GM23338 (cell line): ENCODE measurements around the gene EGFL6. TPM values are rescaled to one million over a fixed set of nuclear protein-coding genes. Genes with fewer than 3 reads are reported as not detected.

Experiments
- ATAC-seq: fragments of 200-7000 bp; cut with Tn5 transposase; 3 replicates; pipeline ENCODE4 v1.9.1; 2020
- DNase-seq: peaks from one replicate; pipeline ENCODE4 v3.0.0-alpha.2; 2015; ENCODE audit warnings: low spot score
- H2AFZ ChIP-seq: fragments of 200-600 bp; sonication (generic); 2 replicates; pipeline ENCODE4 v1.8.0; 2016; ENCODE audit warnings: antibody characterized with exemption, mild to moderate bottlenecking, moderate library complexity
- H3F3A ChIP-seq: fragments of 200-600 bp; sonication (generic); replicated peaks from 2 replicates; pipeline ENCODE4 v1.8.0; 2017; ENCODE audit warnings: antibody characterized with exemption, mixed run types, low read depth
- H3K27ac ChIP-seq: fragments of 200-600 bp; sonication (generic); 2 replicates; pipeline ENCODE4 v1.6.1; 2016; ENCODE audit warnings: low read depth
- H3K27me3 ChIP-seq: fragments of 200-600 bp; sonication (generic); 2 replicates; pipeline ENCODE4 v1.8.0; 2016; ENCODE audit warnings: mild to moderate bottlenecking, mixed run types, moderate library complexity; ENCODE audit not compliant: insufficient read depth
- H3K36me3 ChIP-seq: fragments of 200-600 bp; sonication (generic); 2 replicates; pipeline ENCODE4 v1.8.0; 2016; ENCODE audit warnings: mild to moderate bottlenecking; ENCODE audit not compliant: insufficient read depth
- H3K4me1 ChIP-seq: fragments of 200-600 bp; sonication (generic); 2 replicates; pipeline ENCODE4 v1.8.0; 2016; ENCODE audit warnings: mild to moderate bottlenecking, moderate library complexity; ENCODE audit not compliant: insufficient read depth
- H3K4me2 ChIP-seq: fragments of 200-600 bp; sonication (generic); 2 replicates; pipeline ENCODE4 v1.7.1; 2017; ENCODE audit warnings: mixed run types
- H3K4me3 ChIP-seq: fragments of 200-600 bp; sonication (generic); 2 replicates; pipeline ENCODE4 v1.6.1; 2016; ENCODE audit warnings: mixed run types
- H3K79me2 ChIP-seq: fragments of 200-600 bp; sonication (generic); replicated peaks from 2 replicates; pipeline ENCODE4 v1.8.0; 2017; ENCODE audit warnings: mild to moderate bottlenecking; ENCODE audit not compliant: insufficient read depth
- H3K9me2 ChIP-seq: fragments of 200-600 bp; sonication (generic); 2 replicates; pipeline ENCODE4 v1.8.0; 2017; ENCODE audit not compliant: insufficient read depth
- H4K20me1 ChIP-seq: fragments of 200-600 bp; sonication (generic); replicated peaks from 2 replicates; pipeline ENCODE4 v1.8.0; 2017; ENCODE audit warnings: mild to moderate bottlenecking; ENCODE audit not compliant: insufficient read depth
- H3K27ac Mint-ChIP-seq: 2 replicates; pipeline ENCODE4 v1.8.0; 2020; ENCODE audit warnings: inconsistent platforms, mild to moderate bottlenecking, moderate library complexity, mixed read lengths
- H3K27me3 Mint-ChIP-seq: 3 replicates; pipeline ENCODE4 v1.8.0; 2022; ENCODE audit warnings: low read depth, mild to moderate bottlenecking, moderate library complexity, mixed read lengths, inconsistent platforms; ENCODE audit not compliant: insufficient read depth, poor library complexity
- H3K36me3 Mint-ChIP-seq: 3 replicates; pipeline ENCODE4 v1.8.0; 2021; ENCODE audit warnings: low read depth, mild to moderate bottlenecking, inconsistent platforms, moderate library complexity, mixed read lengths
- H3K4me1 Mint-ChIP-seq: 3 replicates; pipeline ENCODE4 v1.8.0; 2020; ENCODE audit warnings: mild to moderate bottlenecking, inconsistent platforms, mixed read lengths
- H3K4me3 Mint-ChIP-seq: 3 replicates; pipeline ENCODE4 v1.8.0; 2021; ENCODE audit warnings: moderate library complexity, mild to moderate bottlenecking, inconsistent platforms, mixed read lengths
- H3K9me3 Mint-ChIP-seq: 3 replicates; pipeline ENCODE4 v1.8.0; 2020; ENCODE audit warnings: moderate library complexity, mild to moderate bottlenecking, inconsistent platforms, mixed read lengths
- EZH2 ChIP-seq: fragments of 200-600 bp; sonication (generic); IDR thresholded peaks from one replicate; pipeline ENCODE4 v1.8.0; 2017; ENCODE audit warnings: antibody characterized with exemption, mild to moderate bottlenecking, low read depth; ENCODE audit not compliant: unreplicated experiment
- JUNB ChIP-seq: IDR thresholded peaks from one replicate; pipeline ENCODE4 v1.6.1; 2016; ENCODE audit warnings: antibody characterized with exemption; ENCODE audit not compliant: unreplicated experiment
- NANOG ChIP-seq: IDR thresholded peaks from 2 replicates; pipeline ENCODE4 v1.6.1; 2016; ENCODE audit warnings: antibody characterized with exemption, borderline replicate concordance
- STAT1 ChIP-seq: IDR thresholded peaks from one replicate; pipeline ENCODE4 v1.6.1; 2016; ENCODE audit warnings: antibody characterized with exemption; ENCODE audit not compliant: unreplicated experiment
- ZNF114 ChIP-seq: fragments of 250-450 bp; sonication (Bioruptor Pico); IDR thresholded peaks from 2 replicates; pipeline ENCODE4 v1.5.0; 2020; ENCODE audit warnings: mild to moderate bottlenecking, moderate library complexity
- ZNF331 ChIP-seq: fragments of 250-450 bp; sonication (Bioruptor Pico); IDR thresholded peaks from 2 replicates; pipeline ENCODE4 v1.5.0; 2020; ENCODE audit warnings: low read depth, mild to moderate bottlenecking, moderate library complexity
- polyA plus RNA-seq: library from polyadenylated mRNA; unstranded; fragments of >200 nt; fragmentation: Nextera tagmentation; extraction: Ambion mirVana; gene quantifications from 2 replicates; pipeline ENCODE4 v1.2.1, GENCODE V29; 2016
- total RNA-seq: library from RNA; depleted of rRNA; stranded (reverse); fragments of >200 nt; shearing (Covaris generic); gene quantifications from 2 replicates; pipeline ENCODE4 v1.2.3, GENCODE V29; 2014
- TF ChIP-seq, protein P1 (sequence below): fragments of 250-450 bp; sonication (Bioruptor Pico); IDR thresholded peaks from 2 replicates; pipeline ENCODE4 v1.5.0; 2020; ENCODE audit warnings: mild to moderate bottlenecking, moderate library complexity
- TF ChIP-seq, protein P2 (sequence below), 2 experiments: fragments of 200-600 bp in 1 of 2; sonication (generic) in 1 of 2; conservative IDR thresholded peaks; 2 replicates each; pipeline versions ENCODE4 v1.5.1 to v1.6.1; 2016 to 2017; ENCODE audit warnings: antibody characterized with exemption in 2 of 2, low read depth in 2 of 2, mild to moderate bottlenecking in 2 of 2, moderate library complexity in 1 of 2
- TF ChIP-seq, protein P3 (sequence below): IDR thresholded peaks from 2 replicates; pipeline ENCODE4 v1.6.1; 2016; ENCODE audit warnings: antibody characterized with exemption

Gene EGFL6
- total and polyA plus RNA-seq, 2 experiments from 2014 or later = 1.2 to 2.6 TPM

DNA sequence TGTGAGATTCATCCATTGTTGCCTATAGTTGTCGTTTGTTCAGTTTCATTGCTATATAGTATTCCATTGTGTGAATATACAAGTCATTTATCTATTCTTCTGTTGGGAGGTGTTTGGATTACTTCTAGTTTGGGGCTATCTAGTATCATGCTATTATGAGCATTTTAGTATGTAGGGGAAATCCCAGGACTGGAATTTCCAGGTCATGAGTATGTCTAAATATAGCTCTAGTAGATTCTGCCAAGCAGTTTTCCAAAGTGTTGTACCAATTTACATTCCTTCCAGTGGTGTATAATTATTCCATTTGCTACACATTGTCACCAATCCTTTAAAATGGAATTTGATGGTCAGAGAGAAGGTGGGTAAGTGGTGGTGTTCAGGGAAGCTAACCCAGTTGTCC, 30.1 kb downstream of the EGFL6 start (continued):
- TF ChIP-seq, protein P1, sequence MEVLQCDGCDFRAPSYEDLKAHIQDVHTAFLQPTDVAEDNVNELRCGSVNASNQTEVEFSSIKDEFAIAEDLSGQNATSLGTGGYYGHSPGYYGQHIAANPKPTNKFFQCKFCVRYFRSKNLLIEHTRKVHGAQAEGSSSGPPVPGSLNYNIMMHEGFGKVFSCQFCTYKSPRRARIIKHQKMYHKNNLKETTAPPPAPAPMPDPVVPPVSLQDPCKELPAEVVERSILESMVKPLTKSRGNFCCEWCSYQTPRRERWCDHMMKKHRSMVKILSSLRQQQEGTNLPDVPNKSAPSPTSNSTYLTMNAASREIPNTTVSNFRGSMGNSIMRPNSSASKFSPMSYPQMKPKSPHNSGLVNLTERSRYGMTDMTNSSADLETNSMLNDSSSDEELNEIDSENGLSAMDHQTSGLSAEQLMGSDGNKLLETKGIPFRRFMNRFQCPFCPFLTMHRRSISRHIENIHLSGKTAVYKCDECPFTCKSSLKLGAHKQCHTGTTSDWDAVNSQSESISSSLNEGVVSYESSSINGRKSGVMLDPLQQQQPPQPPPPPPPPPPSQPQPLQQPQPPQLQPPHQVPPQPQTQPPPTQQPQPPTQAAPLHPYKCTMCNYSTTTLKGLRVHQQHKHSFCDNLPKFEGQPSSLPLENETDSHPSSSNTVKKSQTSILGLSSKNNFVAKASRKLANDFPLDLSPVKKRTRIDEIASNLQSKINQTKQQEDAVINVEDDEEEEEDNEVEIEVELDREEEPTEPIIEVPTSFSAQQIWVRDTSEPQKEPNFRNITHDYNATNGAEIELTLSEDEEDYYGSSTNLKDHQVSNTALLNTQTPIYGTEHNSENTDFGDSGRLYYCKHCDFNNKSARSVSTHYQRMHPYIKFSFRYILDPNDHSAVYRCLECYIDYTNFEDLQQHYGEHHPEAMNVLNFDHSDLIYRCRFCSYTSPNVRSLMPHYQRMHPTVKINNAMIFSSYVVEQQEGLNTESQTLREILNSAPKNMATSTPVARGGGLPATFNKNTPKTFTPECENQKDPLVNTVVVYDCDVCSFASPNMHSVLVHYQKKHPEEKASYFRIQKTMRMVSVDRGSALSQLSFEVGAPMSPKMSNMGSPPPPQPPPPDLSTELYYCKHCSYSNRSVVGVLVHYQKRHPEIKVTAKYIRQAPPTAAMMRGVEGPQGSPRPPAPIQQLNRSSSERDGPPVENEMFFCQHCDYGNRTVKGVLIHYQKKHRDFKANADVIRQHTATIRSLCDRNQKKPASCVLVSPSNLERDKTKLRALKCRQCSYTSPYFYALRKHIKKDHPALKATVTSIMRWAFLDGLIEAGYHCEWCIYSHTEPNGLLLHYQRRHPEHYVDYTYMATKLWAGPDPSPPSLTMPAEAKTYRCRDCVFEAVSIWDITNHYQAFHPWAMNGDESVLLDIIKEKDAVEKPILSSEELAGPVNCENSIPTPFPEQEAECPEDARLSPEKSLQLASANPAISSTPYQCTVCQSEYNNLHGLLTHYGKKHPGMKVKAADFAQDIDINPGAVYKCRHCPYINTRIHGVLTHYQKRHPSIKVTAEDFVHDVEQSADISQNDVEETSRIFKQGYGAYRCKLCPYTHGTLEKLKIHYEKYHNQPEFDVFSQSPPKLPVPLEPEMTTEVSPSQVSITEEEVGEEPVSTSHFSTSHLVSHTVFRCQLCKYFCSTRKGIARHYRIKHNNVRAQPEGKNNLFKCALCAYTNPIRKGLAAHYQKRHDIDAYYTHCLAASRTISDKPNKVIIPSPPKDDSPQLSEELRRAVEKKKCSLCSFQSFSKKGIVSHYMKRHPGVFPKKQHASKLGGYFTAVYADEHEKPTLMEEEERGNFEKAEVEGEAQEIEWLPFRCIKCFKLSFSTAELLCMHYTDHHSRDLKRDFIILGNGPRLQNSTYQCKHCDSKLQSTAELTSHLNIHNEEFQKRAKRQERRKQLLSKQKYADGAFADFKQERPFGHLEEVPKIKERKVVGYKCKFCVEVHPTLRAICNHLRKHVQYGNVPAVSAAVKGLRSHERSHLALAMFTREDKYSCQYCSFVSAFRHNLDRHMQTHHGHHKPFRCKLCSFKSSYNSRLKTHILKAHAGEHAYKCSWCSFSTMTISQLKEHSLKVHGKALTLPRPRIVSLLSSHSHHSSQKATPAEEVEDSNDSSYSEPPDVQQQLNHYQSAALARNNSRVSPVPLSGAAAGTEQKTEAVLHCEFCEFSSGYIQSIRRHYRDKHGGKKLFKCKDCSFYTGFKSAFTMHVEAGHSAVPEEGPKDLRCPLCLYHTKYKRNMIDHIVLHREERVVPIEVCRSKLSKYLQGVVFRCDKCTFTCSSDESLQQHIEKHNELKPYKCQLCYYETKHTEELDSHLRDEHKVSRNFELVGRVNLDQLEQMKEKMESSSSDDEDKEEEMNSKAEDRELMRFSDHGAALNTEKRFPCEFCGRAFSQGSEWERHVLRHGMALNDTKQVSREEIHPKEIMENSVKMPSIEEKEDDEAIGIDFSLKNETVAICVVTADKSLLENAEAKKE (CRISPR knock-in tag) = no peak

DNA sequence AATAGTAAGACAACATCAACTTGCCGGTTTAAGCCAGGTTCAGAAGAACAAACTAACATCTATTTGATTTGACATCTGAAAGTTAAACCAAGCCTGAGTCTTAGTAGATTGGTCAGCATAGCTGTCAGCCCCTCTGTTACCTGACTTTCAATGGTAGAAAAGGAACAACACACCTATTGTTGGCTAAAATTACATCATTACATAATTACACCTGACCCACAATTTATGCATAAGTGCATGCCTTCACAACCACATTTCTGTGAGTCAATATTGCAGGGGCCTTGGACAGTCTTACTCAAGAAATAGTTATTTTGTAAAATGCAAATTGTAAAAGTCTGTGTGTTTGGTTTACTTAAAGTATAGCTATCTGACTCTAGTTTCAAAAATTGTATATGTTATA, 36.2 kb downstream of the EGFL6 start:
- no peaks in the 10 kb centered on the region for H3K4me1 ChIP-seq
- H3K4me2 ChIP-seq = no peak overlapping the region
- no peak overlapping the region for H3K4me3 Mint-ChIP-seq
- no peaks in the 10 kb centered on the region for H3K36me3 ChIP-seq
- H3K4me1 Mint-ChIP-seq = peaks cover 11% of the 10 kb centered on the region
- no peak for TF ChIP-seq JUNB
- TF ChIP-seq STAT1 = no peak
- TF ChIP-seq, protein P2, sequence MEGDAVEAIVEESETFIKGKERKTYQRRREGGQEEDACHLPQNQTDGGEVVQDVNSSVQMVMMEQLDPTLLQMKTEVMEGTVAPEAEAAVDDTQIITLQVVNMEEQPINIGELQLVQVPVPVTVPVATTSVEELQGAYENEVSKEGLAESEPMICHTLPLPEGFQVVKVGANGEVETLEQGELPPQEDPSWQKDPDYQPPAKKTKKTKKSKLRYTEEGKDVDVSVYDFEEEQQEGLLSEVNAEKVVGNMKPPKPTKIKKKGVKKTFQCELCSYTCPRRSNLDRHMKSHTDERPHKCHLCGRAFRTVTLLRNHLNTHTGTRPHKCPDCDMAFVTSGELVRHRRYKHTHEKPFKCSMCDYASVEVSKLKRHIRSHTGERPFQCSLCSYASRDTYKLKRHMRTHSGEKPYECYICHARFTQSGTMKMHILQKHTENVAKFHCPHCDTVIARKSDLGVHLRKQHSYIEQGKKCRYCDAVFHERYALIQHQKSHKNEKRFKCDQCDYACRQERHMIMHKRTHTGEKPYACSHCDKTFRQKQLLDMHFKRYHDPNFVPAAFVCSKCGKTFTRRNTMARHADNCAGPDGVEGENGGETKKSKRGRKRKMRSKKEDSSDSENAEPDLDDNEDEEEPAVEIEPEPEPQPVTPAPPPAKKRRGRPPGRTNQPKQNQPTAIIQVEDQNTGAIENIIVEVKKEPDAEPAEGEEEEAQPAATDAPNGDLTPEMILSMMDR (conservative IDR thresholded peaks at IDR 0.05; ENCODE audit: low read depth in 2 of 2) = no peak
- TF ChIP-seq, protein P3, sequence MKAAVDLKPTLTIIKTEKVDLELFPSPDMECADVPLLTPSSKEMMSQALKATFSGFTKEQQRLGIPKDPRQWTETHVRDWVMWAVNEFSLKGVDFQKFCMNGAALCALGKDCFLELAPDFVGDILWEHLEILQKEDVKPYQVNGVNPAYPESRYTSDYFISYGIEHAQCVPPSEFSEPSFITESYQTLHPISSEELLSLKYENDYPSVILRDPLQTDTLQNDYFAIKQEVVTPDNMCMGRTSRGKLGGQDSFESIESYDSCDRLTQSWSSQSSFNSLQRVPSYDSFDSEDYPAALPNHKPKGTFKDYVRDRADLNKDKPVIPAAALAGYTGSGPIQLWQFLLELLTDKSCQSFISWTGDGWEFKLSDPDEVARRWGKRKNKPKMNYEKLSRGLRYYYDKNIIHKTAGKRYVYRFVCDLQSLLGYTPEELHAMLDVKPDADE = no peak
- no peak for TF ChIP-seq NANOG
- TF ChIP-seq EZH2 = no peak
- TF ChIP-seq ZNF331 (CRISPR knock-in tag) = no peak
- TF ChIP-seq ZNF114 (CRISPR knock-in tag) = no peak
- no peaks in the 10 kb centered on the region for H3K9me2 ChIP-seq
- no peak for ATAC-seq
- H3K27ac ChIP-seq = no peak overlapping the region
- DNase-seq = no peak
- H3K79me2 ChIP-seq = no peaks in the 10 kb centered on the region
- H3K9me3 Mint-ChIP-seq = no peaks in the 10 kb centered on the region
- no peak overlapping the region for H2AFZ ChIP-seq
- H4K20me1 ChIP-seq = no peaks in the 10 kb centered on the region
- H3K27ac Mint-ChIP-seq = no peak overlapping the region
- no peaks in the 10 kb centered on the region for H3F3A ChIP-seq
- no peaks in the 10 kb centered on the region for H3K27me3 ChIP-seq
- H3K4me3 ChIP-seq = no peak overlapping the region
- no peaks in the 10 kb centered on the region for H3K27me3 Mint-ChIP-seq
- no peaks in the 10 kb centered on the region for H3K36me3 Mint-ChIP-seq
